Measurements from ENCODE around the gene CDK5R2. TPM values are rescaled to one million over a fixed set of nuclear protein-coding genes. Genes with fewer than 3 reads are reported as not detected.

Gene CDK5R2
- total RNA-seq, 1 experiment from 2014 or later, result 1.3 TPM

GRCh38 chr2:218961229-218961628, 1.8 kb downstream of the CDK5R2 start:
- Histone ChIP-seq H3K9me3 (ENCODE audit: control insufficient read depth, insufficient read depth, low read depth, low read length) (no peaks in the 10 kb centered on the region), H3K27me3 (ENCODE audit: control insufficient read depth, insufficient read depth, low read length) (no peaks in the 10 kb centered on the region; the same call in 1 of the 2 replicates), H3K36me3 (ENCODE audit: control insufficient read depth, insufficient read depth, low read length) (no peaks in the 10 kb centered on the region), H3K4me1 (ENCODE audit: control insufficient read depth, insufficient read depth, low read length) (0 out of 2 replicates have a peak, but pooled peaks cover 4% of the 10 kb centered on the region), H3K27ac (ENCODE audit: low read length) (no peak overlapping the region), H3K4me3 (ENCODE audit: low read depth in 2 of 2, low read length in 2 of 2) (peak overlapping the region; percentile 42 to 62)
- in situ Hi-C loops (cut with HindIII; ENCODE audit: low pct_unique_long_range_greater_than_20kb, low sequenced_read_pairs), result no loop called here
- ChIA-PET POLR2A (no interaction called here), CTCF (interaction anchor here (0.6 kb wide), 1 partner anchor 64 kb away, joined by 5 read pairs; no protein-coding TSS in a partner anchor)
- TF ChIP-seq CTCF (IDR thresholded peaks at IDR 0.05) (no peak), TCF7L2 (IDR thresholded peaks at IDR 0.05; ENCODE audit: low read depth, low read length) (no peak), REST (IDR thresholded peaks at IDR 0.05; ENCODE audit: insufficient read depth in 1 of 2, low read depth in 2 of 2, low read length in 1 of 2) (no peak), SIN3A (IDR thresholded peaks at IDR 0.05; ENCODE audit: borderline replicate concordance, insufficient read depth, low read depth, low read length) (no peak), POLR2AphosphoS5 (IDR thresholded peaks at IDR 0.05; ENCODE audit: low read depth, low read length) (no peak)
- DNase-seq (ENCODE audit: low read depth, low spot score) (no peak), ATAC-seq (no peak)
- BruUV-seq (replicated peaks), result no TSS peak
- intact Hi-C loops (cut with micrococcal nuclease; ENCODE audit: unreplicated experiment), result no loop called here

GRCh38 chr2:218961651-218962570, 2.4 kb downstream of the CDK5R2 start:
- ChIA-PET POLR2A (no interaction called here), CTCF (interaction anchor here (0.6 kb wide), 1 partner anchor 64 kb away, joined by 5 read pairs; no protein-coding TSS in a partner anchor)
- H3K9me3 ChIP-seq (ENCODE audit: control insufficient read depth, insufficient read depth, low read depth, low read length), result no peaks in the 10 kb centered on the region
- no peaks in the 10 kb centered on the region for H3K36me3 ChIP-seq (ENCODE audit: control insufficient read depth, insufficient read depth, low read length)
- no peak overlapping the region for H3K27ac ChIP-seq (ENCODE audit: low read length)
- in situ Hi-C loops (cut with HindIII; ENCODE audit: low pct_unique_long_range_greater_than_20kb, low sequenced_read_pairs), result no loop called here
- DNase-seq (ENCODE audit: low read depth, low spot score) (no peak), ATAC-seq (no peak)
- no TSS peak for BruUV-seq (replicated peaks)
- TF ChIP-seq CTCF (IDR thresholded peaks at IDR 0.05) (no peak), REST (IDR thresholded peaks at IDR 0.05; ENCODE audit: insufficient read depth in 1 of 2, low read depth in 2 of 2, low read length in 1 of 2) (peak; percentile 84 to 89)
- H3K4me3 ChIP-seq (ENCODE audit: low read depth in 2 of 2, low read length in 2 of 2), result no peak overlapping the region; a peak in 1 of 4 replicates
- no peaks in the 10 kb centered on the region; the same call in 1 of the 2 replicates for H3K27me3 ChIP-seq (ENCODE audit: control insufficient read depth, insufficient read depth, low read length)
- 0 out of 2 replicates have a peak, but pooled peaks cover 4% of the 10 kb centered on the region for H3K4me1 ChIP-seq (ENCODE audit: control insufficient read depth, insufficient read depth, low read length)
- intact Hi-C loops (cut with micrococcal nuclease; ENCODE audit: unreplicated experiment), result no loop called here

Data from Panc1 (cell line).